T-helper 17 cell (primary cell): ENCODE results near the gene SLC12A8. TPM values are rescaled to one million over a fixed set of nuclear protein-coding genes. Genes with fewer than 3 reads are reported as not detected.

Experiments
- ATAC-seq: fragments of 150-1000 bp; cut with Tn5 transposase; 2 replicates; pipeline ENCODE4 v1.10.0; 2021; ENCODE audit warnings: mild to moderate bottlenecking, moderate library complexity
- DNase-seq, 3 donors: peaks; one replicate each; pipeline versions ENCODE4 v3.0.0 to v3.0.0-alpha.2; 2020 to 2021
- H3K9me3 ChIP-seq: one replicate; pipeline ENCODE4 v1.7.0; 2013; ENCODE audit warnings: low read length, mild to moderate bottlenecking; ENCODE audit not compliant: control insufficient read depth, poor library complexity, severe bottlenecking
- H3K27ac Mint-ChIP-seq: one replicate; pipeline ENCODE4 v1.8.0; 2022; ENCODE audit warnings: mild to moderate bottlenecking, moderate library complexity, mixed read lengths
- H3K27me3 Mint-ChIP-seq: one replicate; pipeline ENCODE4 v1.8.0; 2022; ENCODE audit warnings: mixed read lengths
- H3K36me3 Mint-ChIP-seq: one replicate; pipeline ENCODE4 v1.8.0; 2022; ENCODE audit warnings: low read depth, mixed read lengths
- H3K4me1 Mint-ChIP-seq: one replicate; pipeline ENCODE4 v1.8.0; 2022; ENCODE audit warnings: mild to moderate bottlenecking, mixed read lengths
- H3K4me3 Mint-ChIP-seq: one replicate; pipeline ENCODE4 v1.8.0; 2022; ENCODE audit warnings: mild to moderate bottlenecking, moderate library complexity, mixed read lengths
- total RNA-seq, 4 donors: library from RNA in 2 of 4; stranded (reverse) in 2 of 4; gene quantifications; one replicate each; pipeline ENCODE4 v1.2.3 and lab custom pipeline; 2022 to 2026

SLC12A8 gene
- total RNA-seq, 2 donors from 2014 or later, result 0.40 TPM; not detected in 1

DNA sequence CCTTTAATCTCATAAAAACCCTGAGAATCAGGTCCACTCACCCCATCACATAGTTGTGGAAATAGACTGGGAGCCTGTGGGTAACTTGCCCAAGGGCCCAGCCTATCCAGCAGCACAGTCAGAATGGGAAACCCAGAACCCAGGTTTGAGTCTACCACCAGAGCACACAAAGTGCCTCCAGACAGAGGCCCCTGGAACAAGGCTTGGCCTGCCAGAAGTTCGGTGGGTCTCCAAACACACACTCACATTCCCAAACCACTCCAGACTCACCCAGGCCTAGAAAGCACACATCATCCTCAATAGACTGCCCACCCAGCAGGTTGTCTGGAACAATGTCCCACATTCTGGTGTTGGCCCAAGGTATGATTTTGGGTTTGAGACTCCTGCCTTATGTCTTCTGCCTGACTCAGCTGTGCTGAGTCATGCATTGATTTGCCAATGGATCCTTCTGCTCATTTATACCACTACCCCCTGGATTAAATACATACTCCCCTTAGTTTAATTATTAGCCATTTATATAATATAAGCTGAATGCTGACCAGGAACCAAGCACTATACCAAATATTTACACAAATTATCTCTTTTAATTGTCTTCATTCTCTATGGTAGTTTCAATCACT lies 4.5 kb downstream of the SLC12A8 start:
- H3K27me3 Mint-ChIP-seq, result peaks cover 66% of the 10 kb centered on the region
- DNase-seq (no peak), ATAC-seq (no peak)
- no peaks in the 10 kb centered on the region for H3K9me3 ChIP-seq
- no peak overlapping the region for H3K27ac Mint-ChIP-seq
- peaks cover 16% of the 10 kb centered on the region for H3K36me3 Mint-ChIP-seq
- H3K4me3 Mint-ChIP-seq, result no peak overlapping the region
- H3K4me1 Mint-ChIP-seq, result peaks cover 9% of the 10 kb centered on the region

GRCh38 chr3:125207507-125207906 lies 5.0 kb downstream of the SLC12A8 start:
- H3K4me3 Mint-ChIP-seq, result no peak overlapping the region

GRCh38 chr3:125206934-125207333 lies 5.6 kb downstream of the SLC12A8 start:
- Mint-ChIP-seq H3K4me1 (peaks cover 9% of the 10 kb centered on the region), H3K4me3 (no peak overlapping the region), H3K27ac (no peak overlapping the region), H3K27me3 (peaks cover 63% of the 10 kb centered on the region), H3K36me3 (peaks cover 16% of the 10 kb centered on the region)
- H3K9me3 ChIP-seq, result no peaks in the 10 kb centered on the region
- no peak for ATAC-seq
- no peak for DNase-seq

More at GRCh38 chr3:125207507-125207906, 5.0 kb downstream of the SLC12A8 start:
- no peaks in the 10 kb centered on the region for H3K9me3 ChIP-seq
- Mint-ChIP-seq H3K27me3 (peaks cover 63% of the 10 kb centered on the region), H3K27ac (no peak overlapping the region), H3K36me3 (peaks cover 16% of the 10 kb centered on the region), H3K4me1 (peaks cover 9% of the 10 kb centered on the region)
- DNase-seq (no peak), ATAC-seq (no peak)

GRCh38 chr3:125203731-125204130 lies 8.8 kb downstream of the SLC12A8 start:
- H3K4me1 Mint-ChIP-seq, result no peaks in the 10 kb centered on the region
- no peak overlapping the region for H3K27ac Mint-ChIP-seq
- H3K27me3 Mint-ChIP-seq, result peaks cover 31% of the 10 kb centered on the region
- ATAC-seq, result no peak
- no peak for DNase-seq
- H3K36me3 Mint-ChIP-seq, result peaks cover 3% of the 10 kb centered on the region
- no peak overlapping the region for H3K4me3 Mint-ChIP-seq
- no peaks in the 10 kb centered on the region for H3K9me3 ChIP-seq

GRCh38 chr3:125202197-125202596 lies 10.4 kb downstream of the SLC12A8 start:
- no peaks in the 10 kb centered on the region for H3K4me1 Mint-ChIP-seq
- no peaks in the 10 kb centered on the region for H3K9me3 ChIP-seq
- H3K36me3 Mint-ChIP-seq, result peaks cover 3% of the 10 kb centered on the region
- no peak overlapping the region for H3K27ac Mint-ChIP-seq
- no peak for ATAC-seq
- peaks cover 15% of the 10 kb centered on the region for H3K27me3 Mint-ChIP-seq
- no peak overlapping the region for H3K4me3 Mint-ChIP-seq
- no peak for DNase-seq

GRCh38 chr3:125200731-125201139 lies 11.8 kb downstream of the SLC12A8 start:
- ATAC-seq (no peak), DNase-seq (no peak)
- Mint-ChIP-seq H3K4me1 (no peaks in the 10 kb centered on the region), H3K36me3 (peaks cover 3% of the 10 kb centered on the region), H3K27me3 (peaks cover 7% of the 10 kb centered on the region), H3K27ac (no peak overlapping the region), H3K4me3 (no peak overlapping the region)
- H3K9me3 ChIP-seq, result no peaks in the 10 kb centered on the region

DNA sequence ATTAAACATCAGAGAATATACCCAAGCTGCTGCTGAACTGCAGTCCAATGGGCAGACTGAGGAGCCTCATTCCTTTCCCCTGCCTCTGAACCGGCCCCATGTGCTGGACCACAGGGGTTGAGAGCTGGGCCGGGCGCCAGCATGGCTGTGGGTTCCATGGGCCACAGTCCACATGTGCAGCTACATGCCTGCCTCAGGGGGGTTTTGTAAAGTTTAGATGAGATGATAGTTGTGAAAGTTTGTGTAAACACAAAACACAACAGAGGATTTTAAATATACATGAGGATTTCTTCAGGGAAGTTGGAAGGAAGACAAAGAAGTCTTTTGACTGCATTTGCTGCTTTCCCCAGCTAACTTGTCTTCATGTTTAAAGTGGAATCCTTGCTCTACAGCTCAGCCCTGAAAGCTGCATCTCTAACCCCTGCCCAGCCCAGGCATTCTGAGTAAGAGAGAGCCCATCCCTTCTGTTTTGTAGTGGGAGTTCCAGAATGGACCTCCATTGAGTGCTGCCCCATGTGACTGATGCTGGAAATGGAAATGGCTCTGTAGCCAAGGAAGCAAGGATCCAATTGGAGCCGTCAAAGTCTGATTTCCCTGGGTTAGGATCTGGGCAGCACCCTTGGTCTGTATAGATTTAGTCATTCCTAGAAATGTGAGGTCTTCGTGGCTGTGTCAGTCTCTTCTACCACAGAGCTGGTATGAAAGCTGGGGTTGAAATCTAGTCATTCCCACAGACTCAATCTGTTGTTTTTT lies 17.5 kb downstream of the SLC12A8 start:
- H3K9me3 ChIP-seq, result no peaks in the 10 kb centered on the region
- Mint-ChIP-seq H3K27ac (no peak overlapping the region), H3K36me3 (no peaks in the 10 kb centered on the region), H3K4me3 (no peak overlapping the region), H3K4me1 (peaks cover 2% of the 10 kb centered on the region), H3K27me3 (peaks cover 22% of the 10 kb centered on the region)
- ATAC-seq (no peak), DNase-seq (no peak)

- no peaks in the 10 kb centered on the region for H3K36me3 Mint-ChIP-seq
- DNase-seq (no peak), ATAC-seq (no peak)
- H3K4me3 Mint-ChIP-seq, result no peak overlapping the region
- no peaks in the 10 kb centered on the region for H3K9me3 ChIP-seq
- H3K27ac Mint-ChIP-seq, result no peak overlapping the region
- H3K27me3 Mint-ChIP-seq, result peaks cover 22% of the 10 kb centered on the region
- H3K4me1 Mint-ChIP-seq, result peaks cover 2% of the 10 kb centered on the region
Observed at GRCh38 chr3:125194061-125194848, 18.3 kb downstream of the SLC12A8 start.

DNA sequence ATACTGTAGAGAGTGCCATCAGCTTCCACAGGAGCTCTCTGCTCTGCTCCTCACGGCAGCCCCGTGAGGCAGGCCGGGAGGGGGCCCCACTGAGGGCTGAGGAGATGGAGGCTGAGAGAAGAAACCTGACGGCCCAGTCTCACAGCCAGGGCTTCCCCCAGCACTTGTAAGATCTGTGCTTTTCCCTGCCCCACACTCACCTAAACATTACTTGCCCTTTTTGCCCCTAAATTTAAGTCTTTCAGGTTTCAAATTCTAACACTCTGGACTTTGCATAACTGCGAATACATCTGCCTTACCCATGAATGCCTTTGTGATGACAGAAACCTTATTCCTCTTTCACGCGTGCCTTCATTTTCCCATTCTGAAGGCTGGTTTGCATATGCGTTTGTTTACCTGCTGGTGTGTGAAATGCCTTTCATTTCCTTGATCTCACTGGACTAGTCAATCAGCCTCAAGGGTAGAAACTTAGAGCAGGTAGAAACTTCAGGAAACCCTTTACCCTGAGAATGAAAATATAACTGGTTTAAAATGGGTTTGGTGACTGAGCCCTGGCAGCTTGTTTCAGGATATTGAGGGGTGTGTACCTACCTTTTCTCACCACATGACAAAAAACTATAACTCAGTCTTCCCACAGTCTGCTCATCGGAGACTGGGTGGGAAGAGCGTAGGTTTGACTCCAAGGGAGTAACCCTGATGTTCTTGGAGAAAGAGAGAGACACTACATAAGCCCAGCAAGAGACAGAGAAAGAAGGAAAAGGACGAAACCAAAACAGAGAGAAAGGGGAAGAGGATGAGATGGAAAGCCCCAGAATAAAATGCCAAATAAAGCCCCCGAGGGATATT lies 20.1 kb downstream of the SLC12A8 start:
- DNase-seq (no peak), ATAC-seq (no peak)
- Mint-ChIP-seq H3K27ac (no peak overlapping the region), H3K36me3 (no peaks in the 10 kb centered on the region), H3K4me3 (no peak overlapping the region), H3K27me3 (peaks cover 22% of the 10 kb centered on the region), H3K4me1 (peaks cover 2% of the 10 kb centered on the region)
- no peaks in the 10 kb centered on the region for H3K9me3 ChIP-seq

DNA sequence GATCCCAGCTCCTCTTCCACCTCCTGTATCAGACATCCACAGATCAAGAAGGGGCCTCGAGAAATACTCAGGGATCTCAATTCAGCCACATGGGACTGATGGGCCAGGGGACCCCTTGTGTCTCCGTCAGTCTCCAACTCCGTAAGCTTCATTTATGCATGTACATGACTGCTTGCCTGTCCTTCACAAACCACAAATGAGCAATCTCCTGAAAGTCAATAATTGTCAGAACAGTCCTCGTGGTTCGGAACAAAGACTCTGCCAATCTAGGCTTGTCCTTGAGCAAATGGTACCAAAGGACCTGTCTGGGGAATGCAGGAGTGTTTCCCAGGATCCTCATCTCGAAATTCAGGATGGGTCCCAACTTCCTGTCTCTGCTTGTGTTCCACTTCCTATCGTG lies 20.8 kb downstream of the SLC12A8 start:
- peaks cover 22% of the 10 kb centered on the region for H3K27me3 Mint-ChIP-seq
- H3K4me3 Mint-ChIP-seq, result no peak overlapping the region
- DNase-seq, result no peak
- H3K9me3 ChIP-seq, result no peaks in the 10 kb centered on the region
- no peak overlapping the region for H3K27ac Mint-ChIP-seq
- no peak for ATAC-seq
- no peaks in the 10 kb centered on the region for H3K36me3 Mint-ChIP-seq
- peaks cover 4% of the 10 kb centered on the region for H3K4me1 Mint-ChIP-seq

GRCh38 chr3:125191256-125191655 lies 21.3 kb downstream of the SLC12A8 start:
- H3K9me3 ChIP-seq, result no peaks in the 10 kb centered on the region
- H3K4me3 Mint-ChIP-seq, result no peak overlapping the region
- ATAC-seq (no peak), DNase-seq (no peak)
- no peaks in the 10 kb centered on the region for H3K36me3 Mint-ChIP-seq
- H3K4me1 Mint-ChIP-seq, result peaks cover 7% of the 10 kb centered on the region
- H3K27ac Mint-ChIP-seq, result no peak overlapping the region
- peaks cover 27% of the 10 kb centered on the region for H3K27me3 Mint-ChIP-seq

- H3K4me1 Mint-ChIP-seq, result peaks cover 9% of the 10 kb centered on the region
- H3K4me3 Mint-ChIP-seq, result no peak overlapping the region
- DNase-seq (no peak), ATAC-seq (no peak)
- H3K9me3 ChIP-seq, result no peaks in the 10 kb centered on the region
- H3K36me3 Mint-ChIP-seq, result no peaks in the 10 kb centered on the region
- no peak overlapping the region for H3K27ac Mint-ChIP-seq
- peaks cover 27% of the 10 kb centered on the region for H3K27me3 Mint-ChIP-seq
Observed at GRCh38 chr3:125190786-125191185, 21.8 kb downstream of the SLC12A8 start.
